T1000 (cell line): ENCODE data around the gene SIGMAR1.
A peak's percentile ranks its signal among the peaks of the same experiment; 100 is the strongest.

Experiments used
- DNase-seq: peaks from one replicate; lab custom pipeline; 2025; ENCODE audit warnings: mixed read lengths; lab: John Stamatoyannopoulos, UW

SIGMAR1 gene

GRCh38 chr9:34630402-34631154, 7.0 kb downstream of the SIGMAR1 start:
- DNase-seq: no peak

- no peak for DNase-seq
Measured at GRCh38 chr9:34629491-34629808, 8.1 kb downstream of the SIGMAR1 start.

DNA sequence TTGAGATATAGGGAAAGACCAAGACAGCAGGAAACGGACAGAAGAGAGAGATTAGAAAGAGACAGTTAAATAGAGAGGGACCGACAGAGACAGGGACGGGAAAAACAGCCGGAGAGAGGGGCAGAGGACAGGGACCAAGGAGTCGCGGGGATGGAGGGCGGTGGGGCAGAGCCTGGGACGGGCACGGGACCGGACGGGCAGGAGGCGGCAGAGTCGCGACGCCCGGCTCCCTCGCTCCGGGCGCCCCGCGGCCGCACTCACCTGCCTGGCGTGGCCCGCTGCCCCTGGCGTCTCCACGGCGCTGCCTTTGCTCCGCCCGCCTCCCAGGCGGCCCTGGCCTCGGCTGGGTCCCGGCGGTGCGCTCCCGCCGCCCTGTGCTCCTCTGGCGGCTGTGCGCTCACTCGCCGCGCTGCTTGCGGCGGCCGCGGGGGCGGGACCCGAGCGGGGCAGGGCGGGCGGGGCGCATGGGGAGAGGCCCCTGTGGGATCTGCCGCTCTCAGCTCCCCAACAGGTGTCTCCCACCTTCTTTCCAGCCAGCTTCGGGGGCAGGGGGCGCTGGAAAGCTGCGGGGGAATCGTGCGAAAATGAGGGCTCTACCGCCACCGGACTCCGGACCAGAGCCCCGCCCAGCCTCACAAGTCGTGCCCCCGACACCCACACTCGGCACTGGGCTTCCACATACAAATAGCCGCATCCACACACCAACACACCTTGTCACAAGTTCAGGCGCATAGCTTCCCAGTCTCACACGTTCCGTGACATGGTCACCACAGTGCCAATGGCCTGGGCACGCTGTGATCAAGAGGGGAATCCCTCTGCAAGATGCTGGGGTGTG, 8.7 kb downstream of the SIGMAR1 start, which contains the start of gene ARID3C:
Gene ARID3C, minus strand, starts transcription at position 411 of the 835 bp plus-strand sequence. CDS start 1,052 bp downstream, outside the sequence.
- DNase-seq: no peak

GRCh38 chr9:34627716-34628655, 9.6 kb downstream of the SIGMAR1 start:
- DNase-seq: no peak

DNA sequence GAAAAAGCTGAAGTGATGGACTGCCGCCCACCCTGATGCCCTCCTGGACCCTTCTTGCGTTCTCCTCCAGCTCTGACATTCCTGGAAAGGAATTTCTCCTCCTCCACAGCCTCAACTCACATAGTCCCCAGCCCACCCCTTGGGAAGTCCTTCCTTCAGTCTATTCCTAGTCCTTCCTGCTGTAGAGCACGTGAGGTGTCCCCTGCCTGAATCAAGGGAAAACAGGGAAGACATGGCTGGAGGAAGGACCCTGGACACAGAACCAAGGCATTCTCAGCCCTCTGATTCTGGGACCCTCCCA, 12.5 kb downstream of the SIGMAR1 start:
- no peak for DNase-seq

DNA sequence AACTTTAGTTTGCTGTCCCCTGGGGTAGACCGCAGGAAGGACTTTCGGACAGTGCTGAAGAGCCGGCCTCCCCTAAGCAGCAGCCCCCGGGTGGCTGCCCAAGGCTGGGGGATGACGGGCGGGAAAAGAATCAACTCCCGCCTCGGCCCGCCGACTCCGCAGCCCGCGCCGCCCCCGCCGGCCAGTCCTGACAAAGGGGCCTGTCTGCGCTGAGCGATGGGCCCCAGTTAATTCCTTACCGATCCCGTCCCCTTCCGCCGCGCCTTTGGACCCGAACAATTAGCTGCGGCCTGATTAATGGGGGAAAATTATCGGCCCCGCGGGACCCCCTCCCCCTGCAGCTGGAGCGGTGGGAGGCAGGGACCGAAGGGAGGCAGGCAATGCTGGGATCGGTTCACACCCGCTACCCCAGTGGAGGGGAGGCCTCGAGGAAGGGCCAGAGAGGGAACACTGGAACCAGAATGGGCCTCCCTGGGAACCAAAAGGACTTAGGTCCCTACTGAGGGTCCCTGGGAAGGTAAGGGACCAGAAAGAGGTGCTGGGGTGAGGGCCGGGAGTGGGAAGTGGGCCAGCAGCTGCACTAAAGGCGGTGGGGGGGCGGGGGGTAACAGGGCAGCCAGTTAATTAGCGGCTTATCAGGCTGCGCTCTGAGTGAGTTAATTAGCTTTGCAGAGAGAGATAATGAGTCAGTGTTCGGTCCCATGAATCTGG, 13.0 kb downstream of the SIGMAR1 start:
- DNase-seq: no peak

DNA sequence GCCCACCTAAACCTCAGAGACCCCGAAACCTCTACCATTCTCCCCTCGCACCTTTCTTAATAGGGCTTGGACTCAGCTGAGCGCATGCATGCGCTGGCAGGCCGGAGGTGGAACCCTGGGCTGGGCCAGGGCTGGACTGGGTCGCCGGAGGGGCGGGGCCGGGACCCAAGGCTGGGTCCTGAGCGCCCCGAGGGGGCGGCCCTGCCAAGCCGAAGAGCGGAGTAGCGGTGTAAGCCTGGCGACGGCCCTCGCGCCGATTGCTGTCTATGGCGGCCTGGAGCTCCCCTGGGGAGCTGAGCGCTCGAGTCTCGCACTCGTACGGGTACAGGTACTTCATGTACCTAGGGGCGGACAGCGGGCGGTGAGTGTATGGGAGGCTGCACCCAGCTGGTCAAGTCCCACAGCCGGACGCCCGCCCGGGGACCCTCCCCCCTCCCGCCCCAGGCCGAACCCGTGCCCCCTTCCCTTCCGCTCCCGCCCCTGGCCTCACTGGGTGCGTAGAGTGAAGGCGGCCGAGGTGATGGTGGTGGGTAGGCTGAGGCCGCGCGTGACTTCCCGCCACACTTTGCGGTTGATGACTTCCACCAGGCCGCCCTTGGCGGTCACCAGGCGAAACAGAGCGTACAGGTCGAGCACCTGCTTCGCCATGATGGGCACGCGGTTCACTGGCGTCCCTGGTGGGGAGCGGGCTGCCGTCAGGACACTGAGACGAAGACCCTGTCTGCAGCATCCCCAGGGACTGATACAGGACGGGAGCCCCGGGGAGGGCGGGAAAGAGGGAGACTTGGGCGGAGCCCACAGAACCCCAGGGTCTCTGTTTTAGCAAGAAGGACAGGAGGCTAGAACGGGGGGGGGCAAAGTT, 14.0 kb downstream of the SIGMAR1 start:
- DNase-seq: no peak

- DNase-seq: peak; percentile 54
Measured at GRCh38 chr9:34620061-34620994, 17.3 kb downstream of the SIGMAR1 start, which contains the start of gene DCTN3. Gene DCTN3 (minus strand): TSS chr9:34620495. CDS start chr9:34620464, 31 bp downstream.

DNA sequence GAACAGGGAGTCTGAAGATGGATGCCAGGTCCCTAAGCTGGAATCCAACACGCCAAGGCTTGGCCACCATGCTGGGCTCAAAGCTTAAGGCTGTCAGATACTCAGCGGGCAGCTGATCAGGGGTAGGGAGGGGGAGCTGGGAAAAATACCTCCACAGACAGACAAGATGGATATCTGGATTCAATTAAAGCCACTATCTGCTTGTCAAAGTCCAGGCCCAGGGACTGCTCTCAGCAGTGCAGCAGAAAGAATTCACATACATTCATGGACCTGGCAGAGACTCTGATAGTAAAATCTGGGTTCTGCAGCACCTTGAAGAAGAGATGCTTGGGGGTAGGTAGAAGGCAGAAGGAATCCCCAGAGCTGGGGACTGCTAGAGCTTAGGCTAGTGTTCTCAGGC, 22.5 kb downstream of the SIGMAR1 start:
- no peak for DNase-seq

- DNase-seq: peak; percentile 40
Measured at GRCh38 chr9:34612788-34613390, 24.7 kb downstream of the SIGMAR1 start.

DNA sequence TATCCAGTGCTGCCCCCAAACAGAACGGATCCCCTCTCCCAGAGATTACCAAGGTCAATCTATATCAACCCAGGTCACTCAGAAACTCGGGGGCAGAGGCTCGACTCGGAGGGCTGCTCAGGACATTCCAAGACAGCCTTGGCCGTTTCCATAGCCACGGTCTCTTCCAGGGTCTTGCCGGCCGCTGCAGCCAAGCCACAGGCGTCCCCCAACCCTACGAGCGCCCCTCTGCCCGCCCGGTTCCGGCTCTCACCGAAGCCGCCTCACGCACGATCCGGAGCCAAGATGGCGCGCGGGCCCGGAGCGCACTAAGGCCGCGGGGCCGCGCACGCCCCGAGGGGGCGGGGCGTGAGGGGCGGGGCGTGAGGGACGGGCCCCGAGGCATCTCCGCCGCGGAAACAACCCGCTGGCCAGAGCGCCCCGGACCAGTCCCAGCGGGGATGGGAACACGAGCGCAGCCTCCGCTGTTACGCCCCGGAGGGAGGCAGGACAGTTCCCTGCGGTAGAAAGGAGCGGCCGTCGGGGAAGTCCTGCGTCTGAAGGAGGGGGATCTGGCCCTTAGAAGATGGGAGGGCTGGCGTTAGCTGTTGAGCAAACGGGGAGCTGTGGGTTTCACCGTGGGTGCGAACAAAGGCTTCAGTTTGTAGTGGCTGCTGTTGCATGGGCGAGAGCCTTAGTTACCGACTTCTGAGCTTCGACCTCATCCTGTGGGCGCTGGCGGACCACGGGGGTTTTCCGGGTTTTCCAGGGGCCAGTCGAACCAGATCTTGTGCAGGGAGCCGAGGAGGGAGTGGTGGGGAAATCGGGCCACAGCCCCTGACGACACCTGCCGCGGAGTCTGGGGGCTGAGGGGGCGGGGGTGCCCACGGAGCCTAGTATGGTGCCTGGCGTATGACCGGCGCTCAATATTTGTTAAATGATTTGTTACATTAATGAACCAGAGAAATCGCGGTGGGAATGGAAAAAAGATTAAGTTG, 25.5 kb downstream of the SIGMAR1 start, which contains the start of gene RPP25L:
Gene RPP25L, minus strand, starts transcription at position 287 of the 977 bp plus-strand sequence. CDS start 801 bp downstream, outside the sequence.
- DNase-seq: peak; percentile 56

- no peak for DNase-seq
Measured at GRCh38 chr9:34611251-34611810, 26.3 kb downstream of the SIGMAR1 start.

- no peak for DNase-seq
Measured at GRCh38 chr9:34610434-34611206, 27.0 kb downstream of the SIGMAR1 start.

DNA sequence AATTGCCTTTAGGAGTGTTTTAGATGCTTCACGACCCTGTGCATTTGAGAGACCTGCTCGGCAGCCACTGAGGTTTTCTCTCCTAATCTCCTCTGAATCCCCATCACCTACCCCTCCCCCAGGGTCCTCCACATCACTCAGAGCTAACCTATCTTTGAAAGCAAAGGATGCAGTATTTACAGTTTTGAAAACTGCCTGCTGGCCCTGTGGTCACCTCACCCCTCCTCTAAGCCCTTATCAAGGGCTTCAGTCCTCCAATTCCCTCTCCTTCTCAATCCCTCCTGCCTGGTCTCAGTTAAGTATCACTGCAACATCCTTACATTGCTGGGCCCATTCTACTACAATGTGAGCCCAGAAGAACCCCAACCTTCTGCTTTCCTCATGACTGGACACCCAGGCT, 30.3 kb downstream of the SIGMAR1 start:
- DNase-seq: no peak

DNA sequence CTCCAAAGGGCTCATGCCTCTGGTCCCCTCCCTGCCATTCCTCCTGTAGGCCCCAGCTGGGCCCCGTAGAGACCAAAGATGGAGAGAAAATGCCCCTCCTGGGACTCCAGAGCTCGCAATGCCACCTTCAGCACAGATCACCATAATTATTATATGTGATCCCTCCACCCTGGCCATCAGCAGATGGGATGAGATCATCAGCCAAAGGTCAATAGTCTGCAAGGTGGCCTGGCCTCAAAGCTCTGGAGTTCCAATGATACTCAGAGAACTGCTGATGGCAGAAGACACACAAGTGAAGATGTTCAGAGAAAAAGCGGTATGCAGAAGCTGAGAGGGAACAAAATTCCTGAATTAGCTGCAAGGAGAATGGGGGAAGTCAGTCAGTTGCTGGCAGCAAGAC, 30.7 kb downstream of the SIGMAR1 start:
- no peak for DNase-seq

GRCh38 chr9:34606190-34606589, 31.4 kb downstream of the SIGMAR1 start:
- DNase-seq: no peak
